Ovary (tissue), 9 donors: ENCODE measurements around the gene AVPI1. TPM values are rescaled to one million over a fixed set of nuclear protein-coding genes. Genes with fewer than 3 reads are reported as not detected.

ENCODE experiments used
- DNase-seq, 5 donors: peaks; one replicate each; pipeline ENCODE4 v3.0.0-alpha.2; 2019 to 2020
- H3K27ac ChIP-seq, 2 donors: fragments of 200-600 bp; one replicate each; pipeline versions ENCODE4 v1.5.1 to v1.8.0; 2019 to 2022
- H3K27me3 ChIP-seq: fragments of 200-600 bp; one replicate; pipeline ENCODE4 v1.8.0; 2022
- H3K36me3 ChIP-seq: fragments of 200-600 bp; sonication (generic); one replicate; pipeline ENCODE4 v1.5.1; 2019
- H3K4me1 ChIP-seq: one replicate; pipeline ENCODE4 v1.8.1; 2013; ENCODE audit warnings: mild to moderate bottlenecking, moderate library complexity; ENCODE audit not compliant: insufficient read depth
- H3K4me3 ChIP-seq: fragments of 200-600 bp; sonication (generic); one replicate; pipeline ENCODE4 v1.5.1; 2017
- H3K9me3 ChIP-seq, 2 donors: fragments of 200-600 bp in 1 of 2; sonication (generic) in 1 of 2; one replicate each; pipeline versions ENCODE4 v1.5.1 to v1.8.1; 2013 to 2019; ENCODE audit warnings: mild to moderate bottlenecking in 1 of 2, moderate library complexity in 1 of 2
- EP300 ChIP-seq: sonication (generic); formaldehyde crosslinking; IDR thresholded peaks from one replicate; pipeline ENCODE4 v1.6.1; 2017; ENCODE audit warnings: antibody characterized with exemption
- POLR2A ChIP-seq: fragments of 450-650 bp; IDR thresholded peaks from one replicate; pipeline ENCODE4 v1.6.1; 2017; ENCODE audit warnings: antibody characterized with exemption, mild to moderate bottlenecking, moderate library complexity
- WGBS, 3 donors: extraction: QIAGEN DNeasy Blood & Tissue Kit in 1 of 3; methylation state at CpG; one replicate each; pipeline versions ENCODE4 v1.1.5 to v1.1.7; 2013 to 2017; 5-methylcytosine and 5-hydroxymethylcytosine counted together
- intact Hi-C, 4 donors: fragments of 100-400 bp; cut with DNase I; formaldehyde crosslinking; loops; one replicate each; pipeline versions ENCODE4 v1.11.0 to v1.15.1; 2022 to 2023
- polyA plus RNA-seq, 2 donors: library from polyadenylated mRNA; stranded (reverse); fragments of 200-250 nt in 1 of 2; fragments of 350-450 nt in 1 of 2; fragmentation: Illumina TruSeq in 1 of 2; extraction: RNeasy Lipid Tissue Mini Kit (QIAGEN cat#74804) in 1 of 2; gene quantifications; one replicate each; pipeline ENCODE4 v1.2.3, GENCODE V29; 2013 to 2014
- total RNA-seq, 7 donors: library from RNA; depleted of rRNA in 2 of 7; stranded (reverse); fragments of >200 nt in 2 of 7; fragmentation: NEBNext Ultra II Directional in 3 of 7; extraction: Animal tissue kit (Norgen Biotek cat#: 25700) in 3 of 7; gene quantifications; one replicate each; pipeline versions ENCODE4 v1.1.0 to v1.2.4, GENCODE V29; 2016 to 2023
- TF ChIP-seq, protein P1 (sequence below), 3 donors: fragments of 450-650 bp in 2 of 3; fragments of 200-600 bp in 1 of 3; IDR thresholded peaks; one replicate each; pipeline versions ENCODE4 v1.5.1 to v1.8.0; 2016 to 2022; ENCODE audit warnings: antibody characterized with exemption in 3 of 3, mild to moderate bottlenecking in 1 of 3
- donor health status: DM: no; HTN: no; CAD: no; lungs with moderate emphysema.
- donor health status: DM: no; HTN: no; CAD: no.
- donor health status: Bipolar disorder and iron deficiency.
- donor health status: DM: yes; HTN: yes; CAD: no.
- donor health status: DM: no; HTN: no; CAD: no.
- donor health status: DM: yes; HTN: yes; CAD: no.

AVPI1 gene
- total and polyA plus RNA-seq, 9 donors, result 12.0 to 139 (median 29.8) TPM

DNA sequence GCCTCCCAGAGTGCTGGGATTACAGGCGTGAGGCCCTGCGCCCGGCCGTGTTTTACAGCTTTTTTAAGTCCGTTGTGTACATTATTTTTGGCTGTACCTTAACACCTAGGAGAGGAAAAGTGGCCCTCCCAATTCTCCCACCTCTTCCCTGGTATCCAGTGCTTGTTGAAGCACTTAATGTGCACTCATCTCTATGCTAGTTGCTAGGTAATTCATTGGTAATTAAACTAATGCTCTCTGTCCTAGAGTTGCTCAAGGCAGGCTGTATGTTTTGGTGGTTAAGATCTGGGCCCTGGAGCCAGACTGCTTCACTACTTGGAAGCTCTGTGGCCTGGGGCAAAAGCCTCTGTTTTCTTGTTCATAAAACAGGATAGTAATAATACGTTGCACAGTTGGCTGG lies 19.6 kb downstream of the AVPI1 start:
- H3K27me3 ChIP-seq, result no peaks in the 10 kb centered on the region
- DNase-seq, result no peak
- no peaks in the 10 kb centered on the region for H3K36me3 ChIP-seq
- intact Hi-C loops, result no loop called here
- H3K4me3 ChIP-seq, result no peak overlapping the region
- 79 to 83% (median 80%) methylated on average over 6 of the region's 6 CpGs for WGBS, 3 donors
- H3K4me1 ChIP-seq, result no peaks in the 10 kb centered on the region
- no peak for TF ChIP-seq POLR2A
- no peak for TF ChIP-seq EP300
- TF ChIP-seq, protein P1, sequence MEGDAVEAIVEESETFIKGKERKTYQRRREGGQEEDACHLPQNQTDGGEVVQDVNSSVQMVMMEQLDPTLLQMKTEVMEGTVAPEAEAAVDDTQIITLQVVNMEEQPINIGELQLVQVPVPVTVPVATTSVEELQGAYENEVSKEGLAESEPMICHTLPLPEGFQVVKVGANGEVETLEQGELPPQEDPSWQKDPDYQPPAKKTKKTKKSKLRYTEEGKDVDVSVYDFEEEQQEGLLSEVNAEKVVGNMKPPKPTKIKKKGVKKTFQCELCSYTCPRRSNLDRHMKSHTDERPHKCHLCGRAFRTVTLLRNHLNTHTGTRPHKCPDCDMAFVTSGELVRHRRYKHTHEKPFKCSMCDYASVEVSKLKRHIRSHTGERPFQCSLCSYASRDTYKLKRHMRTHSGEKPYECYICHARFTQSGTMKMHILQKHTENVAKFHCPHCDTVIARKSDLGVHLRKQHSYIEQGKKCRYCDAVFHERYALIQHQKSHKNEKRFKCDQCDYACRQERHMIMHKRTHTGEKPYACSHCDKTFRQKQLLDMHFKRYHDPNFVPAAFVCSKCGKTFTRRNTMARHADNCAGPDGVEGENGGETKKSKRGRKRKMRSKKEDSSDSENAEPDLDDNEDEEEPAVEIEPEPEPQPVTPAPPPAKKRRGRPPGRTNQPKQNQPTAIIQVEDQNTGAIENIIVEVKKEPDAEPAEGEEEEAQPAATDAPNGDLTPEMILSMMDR (IDR thresholded peaks at IDR 0.05), result no peak
- no peaks in the 10 kb centered on the region for H3K9me3 ChIP-seq
- H3K27ac ChIP-seq, result no peak overlapping the region

DNA sequence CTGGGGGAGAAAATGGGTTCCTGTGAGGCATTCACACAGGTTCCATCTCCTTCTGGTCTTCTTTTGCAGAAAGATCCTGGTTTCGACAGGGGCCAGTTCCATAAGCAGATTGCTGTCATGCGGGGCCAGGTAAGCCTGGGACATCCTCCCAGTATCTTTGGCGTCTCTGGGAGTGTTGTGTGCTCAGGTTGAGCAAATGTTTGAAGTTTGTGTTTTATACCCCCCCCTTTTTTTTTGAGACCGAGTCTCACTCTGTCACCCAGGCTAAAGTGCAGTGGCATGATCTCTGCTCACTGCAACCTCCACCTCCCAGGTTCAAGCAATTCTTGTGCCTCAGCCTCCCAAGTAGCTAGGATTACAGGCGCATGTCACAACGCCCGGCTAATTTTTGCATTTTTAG lies 20.0 kb downstream of the AVPI1 start:
- no peak overlapping the region for H3K27ac ChIP-seq
- DNase-seq, result no peak
- no peaks in the 10 kb centered on the region for H3K36me3 ChIP-seq
- 92 to 95% (median 93%) methylated on average over 7 of the region's 7 CpGs for WGBS, 3 donors
- TF ChIP-seq, protein P1 (IDR thresholded peaks at IDR 0.05), result no peak
- TF ChIP-seq POLR2A, result no peak
- no peak for TF ChIP-seq EP300
- H3K4me3 ChIP-seq, result no peak overlapping the region
- intact Hi-C loops, result no loop called here
- no peaks in the 10 kb centered on the region for H3K4me1 ChIP-seq
- H3K9me3 ChIP-seq, result no peaks in the 10 kb centered on the region
- H3K27me3 ChIP-seq, result no peaks in the 10 kb centered on the region

DNA sequence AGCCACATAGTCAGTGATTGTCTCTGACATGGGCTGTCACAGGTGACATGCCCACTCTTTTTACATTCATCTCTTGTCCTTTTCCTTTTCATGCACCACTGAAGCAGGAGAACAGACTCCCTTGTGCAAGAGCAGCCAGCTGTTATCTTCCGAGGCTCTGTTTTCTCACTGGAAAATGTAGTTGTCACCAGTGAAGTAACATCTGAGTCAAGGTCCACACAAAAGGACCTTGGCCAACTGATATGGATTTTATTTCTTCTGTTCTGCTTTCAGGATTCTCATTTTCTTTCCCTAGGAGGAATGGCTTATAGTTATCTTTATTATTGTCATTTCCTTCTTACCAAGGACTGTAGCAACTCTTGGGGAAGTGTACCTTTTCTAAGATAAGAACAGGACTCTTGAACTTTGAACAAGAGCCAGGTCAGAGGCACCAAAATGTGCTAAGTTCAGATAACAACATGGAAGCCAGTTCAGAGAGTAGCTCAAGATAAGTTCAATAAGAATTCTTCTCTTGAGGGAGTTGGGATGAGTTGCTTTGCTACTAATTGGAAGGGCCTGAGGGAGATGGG lies 22.7 kb downstream of the AVPI1 start:
- intact Hi-C loops, result no loop called here
- no peak overlapping the region for H3K27ac ChIP-seq
- H3K4me1 ChIP-seq, result no peaks in the 10 kb centered on the region
- DNase-seq, result no peak
- H3K27me3 ChIP-seq, result no peaks in the 10 kb centered on the region
- H3K4me3 ChIP-seq, result no peak overlapping the region
- WGBS, 3 donors, result 44 to 71% (median 69%) methylated on average over 1 of the region's 1 CpG
- H3K9me3 ChIP-seq, result no peaks in the 10 kb centered on the region
- H3K36me3 ChIP-seq, result no peaks in the 10 kb centered on the region
- TF ChIP-seq EP300 (no peak), POLR2A (no peak)
- TF ChIP-seq, protein P1 (IDR thresholded peaks at IDR 0.05), result no peak

DNA sequence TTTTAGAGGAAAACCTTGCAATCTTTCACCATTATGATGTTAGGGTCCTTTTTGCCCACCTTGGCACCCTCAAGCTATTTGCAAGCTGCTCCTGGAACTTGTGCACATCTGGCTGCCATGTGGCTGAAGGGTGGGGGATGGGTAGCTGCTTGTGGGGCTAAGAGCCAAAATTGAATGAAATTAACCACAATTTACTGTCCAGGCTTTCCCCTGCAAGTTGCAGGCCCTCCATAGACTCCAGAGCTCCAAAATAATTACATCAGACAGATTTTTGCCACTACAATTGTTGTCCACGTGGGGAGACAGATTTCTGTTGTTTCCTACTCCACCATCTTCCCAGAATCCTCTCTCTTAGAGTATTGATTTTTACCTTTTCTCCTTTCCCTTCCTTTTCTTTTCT lies 27.5 kb downstream of the AVPI1 start:
- Histone ChIP-seq H3K36me3 (no peaks in the 10 kb centered on the region), H3K27me3 (no peaks in the 10 kb centered on the region), H3K27ac (no peak overlapping the region), H3K4me1 (no peaks in the 10 kb centered on the region), H3K9me3 (no peaks in the 10 kb centered on the region), H3K4me3 (no peak overlapping the region)
- TF ChIP-seq, protein P1 (IDR thresholded peaks at IDR 0.05), result no peak
- no peak for TF ChIP-seq EP300
- no peak for TF ChIP-seq POLR2A
- 12 to 18% (median 14%) methylated on average over 1 of the region's 1 CpG for WGBS, 3 donors
- intact Hi-C loops, result no loop called here
- DNase-seq, result no peak
